Fibroblast of lung (primary cell): ENCODE data around the gene APBA1.

Experiments used
- CTCF ChIP-seq, 2 donors: IDR thresholded peaks in 1 of 2; conservative IDR thresholded peaks in 1 of 2; 1 replicate in 1 of 2; 2 replicates in 1 of 2; pipeline ENCODE4 v1.5.1; 2011 to 2012; ENCODE audit warnings: low read length in 2 of 2, control low read depth in 1 of 2, inconsistent platforms in 1 of 2, low read depth in 1 of 2, mild to moderate bottlenecking in 1 of 2
- EZH2 ChIP-seq: IDR thresholded peaks from 2 replicates; pipeline ENCODE4 v1.5.1; 2012; ENCODE audit warnings: low read length, control low read depth, mild to moderate bottlenecking; ENCODE audit errors: missing control alignments

DNA sequence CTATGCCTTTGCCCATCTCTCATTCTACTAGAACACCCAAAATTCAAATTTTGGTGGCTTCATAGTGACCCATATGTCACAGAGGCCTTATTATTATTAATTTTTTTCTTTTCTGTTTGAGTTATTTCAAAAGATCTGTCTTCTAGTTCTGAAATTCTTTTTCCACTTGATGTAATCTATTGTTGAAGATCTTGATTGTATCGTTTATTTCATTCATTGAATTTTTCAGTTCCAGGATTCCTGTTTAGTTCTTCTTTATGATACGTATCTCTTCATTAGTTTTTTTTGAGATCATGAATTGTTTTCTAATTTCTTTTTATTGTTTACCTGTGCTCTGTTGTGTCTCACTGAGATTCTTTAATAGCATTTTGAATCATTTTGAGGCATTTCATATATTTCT lies 24.6 kb upstream of the APBA1 start:
- TF ChIP-seq CTCF (conservative IDR thresholded peaks at IDR 0.05 in 1 of 2, IDR thresholded peaks at IDR 0.05 in 1 of 2; ENCODE audit: low read depth in 1 of 2, low read length in 2 of 2), result no peak
- TF ChIP-seq EZH2, result no peak
